Nephron progenitor cell (in vitro differentiated cells): ENCODE results near the gene GUCD1.
"Not testable (repeated sequence)": the region's sequence is repeated elsewhere in the genome, so short reads cannot be mapped to it uniquely, and the experiment has no call there.

Experiments used
- DNase-seq: peaks from one replicate; pipeline ENCODE4 v3.0.0; 2021
- H3K27ac Mint-ChIP-seq: 2 replicates; pipeline ENCODE4 v1.8.0; 2021; ENCODE audit warnings: mild to moderate bottlenecking, moderate library complexity, mixed read lengths
- H3K27me3 Mint-ChIP-seq: 2 replicates; pipeline ENCODE4 v1.8.0; 2021; ENCODE audit warnings: mild to moderate bottlenecking, low read depth, mixed read lengths; ENCODE audit not compliant: poor library complexity
- H3K36me3 Mint-ChIP-seq: 2 replicates; pipeline ENCODE4 v1.8.0; 2021; ENCODE audit warnings: low read depth, mixed read lengths
- H3K4me1 Mint-ChIP-seq: 2 replicates; pipeline ENCODE4 v1.8.0; 2021; ENCODE audit warnings: mixed read lengths
- H3K4me3 Mint-ChIP-seq: 2 replicates; pipeline ENCODE4 v1.8.0; 2021; ENCODE audit warnings: mild to moderate bottlenecking, moderate library complexity, mixed read lengths
- H3K9me3 Mint-ChIP-seq: 2 replicates; pipeline ENCODE4 v1.8.0; 2021; ENCODE audit warnings: mild to moderate bottlenecking, moderate library complexity, mixed read lengths
- TF ChIP-seq, protein P1 (sequence below): fragments of 200-600 bp; sonication (generic); IDR thresholded peaks from 2 replicates; pipeline ENCODE4 v1.5.0; 2021; ENCODE audit warnings: antibody characterized with exemption

GUCD1 gene

DNA sequence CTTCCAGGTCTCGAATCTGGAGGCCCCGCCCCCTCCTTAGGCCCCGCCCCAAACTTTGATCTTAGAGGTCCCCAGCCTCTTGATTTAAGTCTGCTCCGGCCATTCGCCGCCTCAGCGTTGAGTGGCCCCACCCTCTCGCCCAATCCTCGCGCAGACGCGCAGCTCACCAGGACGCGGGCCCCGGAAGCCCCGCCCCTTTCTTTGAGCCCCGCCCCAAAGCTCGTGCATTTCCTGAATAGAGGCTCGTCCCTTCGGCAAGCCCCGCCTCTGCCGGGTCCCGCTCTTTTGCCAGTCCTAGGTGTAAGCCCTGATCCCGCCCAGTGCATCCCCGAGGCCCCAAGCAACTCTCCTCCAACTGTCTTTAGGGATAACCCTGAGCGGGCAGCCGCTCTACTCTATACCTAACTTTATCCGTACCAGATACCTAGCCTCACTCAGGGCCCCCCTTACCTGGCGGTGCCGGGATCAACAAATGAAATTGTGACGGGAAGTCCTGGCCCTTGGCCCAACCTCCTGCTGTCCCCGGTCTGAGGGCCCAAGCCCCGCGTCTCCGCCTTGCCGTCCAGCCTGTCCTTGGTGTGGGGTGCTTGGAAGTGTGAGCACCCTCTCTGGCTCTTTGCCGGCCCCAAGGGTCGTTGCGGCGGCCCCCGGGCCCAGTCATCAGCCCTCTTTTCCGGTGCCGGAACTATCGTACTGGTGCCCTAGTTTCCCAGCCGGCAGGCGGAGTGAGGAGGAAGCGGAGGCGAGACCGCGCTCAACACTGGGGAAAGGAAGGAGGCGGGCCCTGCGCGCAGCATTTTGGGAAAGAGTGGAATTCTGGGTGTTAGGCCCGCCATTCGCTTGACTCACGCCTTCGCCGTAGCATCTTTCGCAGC is 464 bp upstream of the GUCD1 start, which contains the start of gene SNRPD3:
Gene SNRPD3, plus strand, starts transcription at position 835 of the 875 bp plus-strand sequence. CDS start 1,676 bp downstream, outside the sequence.
- Mint-ChIP-seq H3K27ac (peak within 1 kb of the TSS; percentile 99), H3K4me3 (peak within 1 kb of the TSS; percentile 93), H3K4me1 (peaks cover 51% of the 10 kb centered on the region), H3K9me3 (no peaks in the 10 kb centered on the region), H3K36me3 (peaks cover 20% of the 10 kb centered on the region), H3K27me3 (peaks cover 4% of the 10 kb centered on the region)
- TF ChIP-seq, protein P1, sequence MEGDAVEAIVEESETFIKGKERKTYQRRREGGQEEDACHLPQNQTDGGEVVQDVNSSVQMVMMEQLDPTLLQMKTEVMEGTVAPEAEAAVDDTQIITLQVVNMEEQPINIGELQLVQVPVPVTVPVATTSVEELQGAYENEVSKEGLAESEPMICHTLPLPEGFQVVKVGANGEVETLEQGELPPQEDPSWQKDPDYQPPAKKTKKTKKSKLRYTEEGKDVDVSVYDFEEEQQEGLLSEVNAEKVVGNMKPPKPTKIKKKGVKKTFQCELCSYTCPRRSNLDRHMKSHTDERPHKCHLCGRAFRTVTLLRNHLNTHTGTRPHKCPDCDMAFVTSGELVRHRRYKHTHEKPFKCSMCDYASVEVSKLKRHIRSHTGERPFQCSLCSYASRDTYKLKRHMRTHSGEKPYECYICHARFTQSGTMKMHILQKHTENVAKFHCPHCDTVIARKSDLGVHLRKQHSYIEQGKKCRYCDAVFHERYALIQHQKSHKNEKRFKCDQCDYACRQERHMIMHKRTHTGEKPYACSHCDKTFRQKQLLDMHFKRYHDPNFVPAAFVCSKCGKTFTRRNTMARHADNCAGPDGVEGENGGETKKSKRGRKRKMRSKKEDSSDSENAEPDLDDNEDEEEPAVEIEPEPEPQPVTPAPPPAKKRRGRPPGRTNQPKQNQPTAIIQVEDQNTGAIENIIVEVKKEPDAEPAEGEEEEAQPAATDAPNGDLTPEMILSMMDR: no peak
- DNase-seq: peak; percentile 99

GRCh38 chr22:24553597-24554312 is 1.2 kb downstream of the GUCD1 start:
- peak overlapping the region; percentile 93 for H3K4me3 Mint-ChIP-seq
- peak overlapping the region; percentile 97 for H3K27ac Mint-ChIP-seq
- DNase-seq: peak; percentile 35
- H3K4me1 Mint-ChIP-seq: peaks cover 51% of the 10 kb centered on the region
- peaks cover 4% of the 10 kb centered on the region for H3K27me3 Mint-ChIP-seq
- TF ChIP-seq, protein P1: no peak
- H3K9me3 Mint-ChIP-seq: no peaks in the 10 kb centered on the region
- peaks cover 17% of the 10 kb centered on the region for H3K36me3 Mint-ChIP-seq

GRCh38 chr22:24552503-24553286 is 2.2 kb downstream of the GUCD1 start:
- Mint-ChIP-seq H3K36me3 (peaks cover 13% of the 10 kb centered on the region), H3K4me1 (peaks cover 40% of the 10 kb centered on the region), H3K4me3 (peak overlapping the region; percentile 93), H3K27ac (peak overlapping the region; percentile 97)
- H3K27me3 Mint-ChIP-seq, H3K9me3 Mint-ChIP-seq, DNase-seq: not testable (repeated sequence)

- no peak for DNase-seq
- peaks cover 23% of the 10 kb centered on the region for H3K4me1 Mint-ChIP-seq
- H3K36me3 Mint-ChIP-seq: peaks cover 24% of the 10 kb centered on the region
- TF ChIP-seq, protein P1: no peak
- H3K9me3 Mint-ChIP-seq: no peaks in the 10 kb centered on the region
- no peak overlapping the region for H3K4me3 Mint-ChIP-seq
- no peak overlapping the region for H3K27ac Mint-ChIP-seq
- H3K27me3 Mint-ChIP-seq: peaks cover 4% of the 10 kb centered on the region
Observed at GRCh38 chr22:24550902-24551435, 4.0 kb downstream of the GUCD1 start.

GRCh38 chr22:24550028-24550901 is 4.7 kb downstream of the GUCD1 start:
- H3K36me3 Mint-ChIP-seq: peaks cover 25% of the 10 kb centered on the region
- no peak overlapping the region for H3K27ac Mint-ChIP-seq
- no peak overlapping the region for H3K4me3 Mint-ChIP-seq
- TF ChIP-seq, protein P1: no peak
- H3K27me3 Mint-ChIP-seq: peaks cover 7% of the 10 kb centered on the region
- DNase-seq: no peak
- no peaks in the 10 kb centered on the region for H3K9me3 Mint-ChIP-seq
- peaks cover 19% of the 10 kb centered on the region for H3K4me1 Mint-ChIP-seq
